HG03558 (cell line): ENCODE measurements around the gene ERICH2.
"Not testable (repeated sequence)": the region's sequence is repeated elsewhere in the genome, so short reads cannot be mapped to it uniquely, and the experiment has no call there.

Experiments used
- ATAC-seq: cut with Tn5 transposase; IDR thresholded peaks from one replicate; pipeline ENCODE4 v1.9.1; 2021; ENCODE audit warnings: moderate number of reproducible peaks; ENCODE audit not compliant: unreplicated experiment; ENCODE audit errors: extremely low read depth

ERICH2 gene, protein sequence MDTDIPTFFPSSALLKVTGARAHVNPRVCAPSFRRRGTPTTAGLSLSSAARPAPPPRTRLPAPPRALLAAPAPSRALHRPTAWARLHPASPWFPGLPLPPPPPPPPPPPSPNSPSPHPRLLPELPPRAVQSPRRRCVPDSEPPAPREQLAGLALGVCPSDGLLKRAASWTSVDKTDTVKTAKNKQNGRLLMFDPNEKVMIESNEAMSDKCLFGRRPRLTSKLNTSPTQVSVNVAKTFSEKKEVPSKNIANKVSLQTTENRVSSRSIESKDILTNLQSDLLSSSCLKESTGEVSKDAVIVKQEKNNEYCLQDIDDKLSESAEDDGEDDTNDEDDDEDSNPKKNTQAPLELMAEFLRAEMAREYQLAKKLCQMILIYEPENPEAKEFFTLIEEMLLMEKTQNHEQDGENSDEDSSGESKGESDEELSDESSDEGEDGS

DNA sequence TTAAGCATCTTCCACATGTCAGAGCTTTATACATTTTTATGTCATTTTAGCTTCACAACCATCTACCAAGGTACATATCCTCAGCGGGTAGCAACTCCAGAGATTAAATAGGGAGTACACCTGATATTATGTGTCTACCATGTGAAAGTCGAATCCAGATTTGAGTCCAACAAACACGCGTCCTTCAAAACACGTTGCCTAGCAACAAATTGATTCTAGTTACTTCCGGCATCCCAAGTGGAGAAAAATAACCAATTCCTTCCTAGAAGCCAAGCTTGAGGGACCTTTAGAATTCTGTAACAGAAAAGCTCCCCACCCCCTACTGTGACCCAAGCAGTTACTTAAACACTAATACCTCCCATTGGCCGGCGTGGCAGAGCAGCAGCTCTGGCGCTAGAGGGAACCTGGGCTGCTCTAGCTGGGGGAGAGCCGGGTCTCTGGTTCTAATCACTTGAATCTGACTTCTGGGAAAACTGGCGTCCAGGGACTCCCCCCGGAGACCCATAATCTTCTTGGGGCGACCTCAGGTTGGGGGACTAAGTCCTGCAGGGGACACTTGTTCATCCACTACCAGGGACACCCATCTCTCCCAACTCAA lies at the start of gene ERICH2:
Gene ERICH2, plus strand, starts transcription at position 371 of the 598 bp plus-strand sequence. CDS start 304 bp downstream, outside the sequence.
- ATAC-seq, result no peak

DNA sequence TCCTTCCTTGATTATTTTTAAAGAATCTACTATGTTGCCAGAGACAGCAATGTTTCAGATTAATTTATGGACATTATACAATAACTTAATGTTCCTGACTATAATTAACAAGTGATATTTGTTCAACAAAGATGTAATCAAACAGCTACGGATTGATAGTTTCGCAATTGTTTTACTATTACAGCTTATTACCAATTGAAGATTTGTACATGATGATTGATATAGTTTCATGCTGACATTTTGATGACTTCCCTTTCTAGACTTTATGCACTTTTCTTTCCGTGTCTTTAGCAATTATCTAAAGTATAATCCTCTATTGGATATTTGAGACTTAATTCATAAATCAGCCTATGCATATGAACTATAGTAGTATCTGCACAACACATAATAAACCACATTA lies 48.5 kb upstream of the ERICH2 start:
- ATAC-seq, result no peak

DNA sequence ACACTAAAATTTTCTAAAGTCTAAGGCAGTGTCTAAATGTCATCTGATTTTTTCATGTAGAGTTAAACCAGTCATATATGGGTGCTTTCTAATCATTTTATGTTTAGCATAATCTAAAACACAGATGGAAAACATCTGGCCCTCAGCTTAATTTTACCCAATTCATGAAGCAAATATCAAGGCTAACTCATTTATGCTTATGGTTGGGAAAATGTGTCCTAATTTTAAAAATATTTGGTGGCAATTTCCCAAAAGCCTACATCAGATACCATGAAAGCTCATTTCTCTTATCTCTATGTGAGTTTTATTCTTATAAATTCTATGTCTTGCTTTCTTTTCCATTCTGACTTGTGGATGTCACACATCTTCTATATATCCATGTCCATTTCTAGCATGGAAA lies 47.9 kb upstream of the ERICH2 start:
- no peak for ATAC-seq

DNA sequence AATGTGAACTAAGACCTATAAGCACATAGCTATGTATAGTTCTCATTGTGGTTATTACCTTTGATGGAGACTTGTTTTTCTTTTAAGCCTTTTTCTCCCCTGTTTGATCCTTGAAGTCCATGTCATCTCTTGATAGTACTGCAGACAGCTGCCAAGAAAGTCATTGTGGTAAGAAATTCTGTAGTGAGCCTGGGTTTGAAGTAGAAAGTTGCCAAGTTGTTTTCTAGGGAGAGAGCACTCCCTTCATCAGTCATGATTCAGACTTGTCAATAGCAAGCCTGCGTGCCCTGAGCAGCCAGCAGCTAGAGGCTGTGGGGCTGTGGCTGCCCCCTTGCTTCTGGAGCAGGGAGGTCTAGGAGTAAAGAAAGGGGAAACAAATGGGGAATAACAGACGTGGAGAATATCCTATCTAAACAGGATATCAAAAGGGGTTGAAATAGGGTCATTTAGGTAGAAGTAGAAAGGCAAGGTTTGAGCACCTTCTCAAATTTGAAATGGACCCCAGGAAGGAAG lies 46.7 kb upstream of the ERICH2 start:
- ATAC-seq, result no peak

DNA sequence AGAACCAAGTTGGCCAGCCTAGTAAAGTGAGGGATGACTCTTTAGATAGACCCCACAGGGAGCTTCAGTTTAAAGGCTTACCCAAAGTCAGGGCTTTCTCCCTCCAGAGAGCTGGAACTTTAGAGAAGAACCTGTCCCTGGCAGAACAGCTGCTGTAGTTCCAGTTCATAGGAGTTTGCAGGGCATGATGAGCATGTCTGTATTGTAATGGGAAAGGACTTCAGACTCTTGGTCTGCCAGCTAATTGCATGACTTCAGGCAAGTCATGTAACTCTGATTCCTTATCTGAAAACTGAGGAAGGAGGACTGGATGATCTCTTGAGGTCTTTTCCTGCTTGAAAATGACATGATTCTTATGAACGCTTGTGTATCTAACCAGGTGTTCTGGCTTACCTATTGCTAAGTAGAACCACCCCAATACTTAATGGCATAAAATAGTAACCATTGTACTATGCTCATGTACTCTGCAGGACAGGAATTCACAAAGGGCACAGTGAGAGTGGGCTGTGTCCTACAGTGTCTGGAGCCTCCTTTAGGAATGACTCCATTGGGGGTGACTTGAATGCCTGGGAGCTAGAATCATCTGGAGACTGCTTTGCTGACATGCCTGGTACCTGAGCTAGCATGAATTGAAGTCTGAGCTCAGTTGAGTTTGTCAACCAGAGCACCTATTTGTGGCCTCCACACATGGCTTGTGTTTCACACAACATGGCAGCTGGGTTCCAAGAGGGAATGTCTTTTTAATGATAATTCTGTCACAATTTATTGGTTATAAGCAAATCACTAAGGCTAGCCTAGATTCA lies 36.2 kb upstream of the ERICH2 start:
- ATAC-seq, result no peak

DNA sequence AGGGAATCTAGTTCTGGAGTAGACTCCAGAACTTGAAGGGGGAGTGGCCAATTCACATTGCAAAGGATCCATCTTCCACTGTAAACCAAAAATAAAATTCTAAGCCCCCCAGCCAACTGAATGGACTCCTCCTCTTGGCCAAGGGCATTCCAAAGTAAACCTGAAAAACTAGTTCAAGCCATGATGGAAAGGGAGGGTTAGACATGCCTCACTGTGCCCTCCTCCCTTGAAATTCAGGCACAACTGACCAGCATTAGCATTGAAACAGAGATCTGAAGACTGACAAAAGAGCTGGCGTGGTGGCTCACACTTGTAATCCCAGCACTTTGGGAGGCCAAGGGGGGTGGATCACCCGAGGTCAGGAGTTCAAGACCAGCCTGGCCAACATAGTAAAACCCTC lies 35.6 kb upstream of the ERICH2 start:
- not testable (repeated sequence) for ATAC-seq

DNA sequence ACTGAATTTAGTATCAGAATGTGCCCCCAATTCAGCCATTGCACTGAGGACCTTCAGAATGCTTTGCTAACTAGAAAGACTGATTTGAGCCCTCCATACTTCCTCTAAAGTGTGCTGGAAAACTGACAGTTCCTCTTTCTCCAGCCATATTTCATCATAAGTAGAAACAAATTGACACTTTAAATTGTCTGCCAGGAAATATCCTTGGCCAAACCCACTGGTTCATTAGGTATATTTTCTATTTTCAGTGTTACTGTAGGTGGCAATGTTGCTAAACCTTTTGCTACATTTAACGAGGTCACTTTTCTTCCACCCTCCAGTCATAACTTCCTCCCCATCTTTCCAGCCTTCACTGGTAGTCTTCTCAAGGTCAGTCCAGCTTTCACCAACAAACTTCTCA lies 33.5 kb upstream of the ERICH2 start:
- no peak for ATAC-seq

DNA sequence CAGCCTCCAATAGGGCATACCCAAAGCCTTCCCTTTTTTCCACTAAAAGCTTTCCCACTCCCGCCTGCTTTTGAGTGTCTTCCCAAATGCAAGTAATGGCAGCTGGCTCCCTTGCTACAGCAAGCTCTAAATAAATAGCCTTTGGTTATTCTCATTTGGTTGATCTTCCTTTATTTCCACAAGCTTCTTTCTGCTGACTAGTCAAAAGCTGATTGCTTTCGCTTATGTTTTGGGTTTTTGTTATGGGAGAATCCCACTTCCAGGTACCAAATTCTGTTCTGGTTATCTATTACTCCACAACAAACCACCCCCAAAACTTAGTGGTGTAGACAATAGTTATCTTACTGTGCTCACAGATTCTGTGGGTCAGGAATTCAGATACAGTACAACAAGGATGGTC lies 32.8 kb upstream of the ERICH2 start:
- no peak for ATAC-seq

DNA sequence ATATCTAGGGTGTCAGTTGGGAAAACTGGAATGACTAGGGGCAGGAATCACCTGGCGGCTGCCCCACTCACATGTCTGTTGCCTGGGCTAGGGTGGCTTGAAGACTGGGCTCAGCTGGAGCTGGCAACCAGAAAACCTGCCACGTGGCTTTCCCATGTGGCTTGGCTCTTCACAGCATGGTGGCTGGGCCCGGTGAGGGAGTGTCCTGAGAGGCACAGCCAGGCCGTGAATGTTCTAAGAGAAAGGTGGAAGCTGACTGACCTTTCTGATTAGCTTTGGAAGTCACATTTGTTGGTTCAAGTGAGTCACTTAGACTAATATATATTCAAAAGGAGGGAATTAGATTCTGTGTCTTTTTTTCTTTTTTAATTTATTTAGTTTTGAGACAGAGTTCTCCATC lies 32.4 kb upstream of the ERICH2 start:
- ATAC-seq, result no peak

DNA sequence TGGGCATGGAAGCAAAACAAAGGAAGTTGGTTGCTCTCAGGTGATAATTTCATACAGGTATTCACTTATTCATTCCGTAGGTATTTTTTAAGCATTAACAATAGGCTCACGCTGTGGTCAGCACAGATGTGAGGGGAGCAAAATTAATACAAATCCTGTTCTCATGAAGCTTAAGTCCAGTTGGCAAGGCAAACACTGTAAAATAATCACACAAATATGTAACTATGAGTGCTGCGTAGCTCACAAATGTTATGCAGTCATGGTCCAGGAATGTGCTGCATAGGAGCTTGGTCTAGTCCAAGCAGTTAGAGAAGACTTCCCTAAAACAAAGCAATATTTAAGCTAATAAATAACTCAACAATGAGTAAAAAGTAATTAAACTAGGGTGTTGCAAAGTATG lies 31.1 kb upstream of the ERICH2 start:
- no peak for ATAC-seq

DNA sequence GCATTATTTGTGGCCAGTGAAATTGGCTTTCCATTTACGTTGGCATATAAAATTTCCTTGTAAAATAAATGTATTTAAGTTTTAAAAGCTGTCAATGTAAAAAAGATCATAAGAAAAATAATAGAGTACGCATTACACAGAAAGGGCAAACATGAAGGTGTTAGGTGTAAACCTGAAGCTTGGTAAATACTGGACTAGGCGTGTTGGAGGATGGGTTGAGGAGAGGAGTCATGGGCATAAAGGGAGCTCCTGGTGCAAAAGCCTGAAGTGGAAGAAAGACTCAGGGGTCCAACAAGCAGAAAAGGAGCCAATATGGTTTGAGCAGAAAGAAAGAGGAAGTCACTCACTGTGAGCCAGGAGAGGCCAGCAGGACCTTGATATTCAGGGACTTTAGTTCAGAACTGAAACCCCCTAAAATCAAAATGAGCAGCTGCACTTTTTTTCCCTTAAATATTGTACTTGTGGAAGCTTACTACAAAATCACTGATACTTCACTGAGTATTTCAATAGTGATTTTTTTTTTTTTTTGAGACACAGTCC lies 30.6 kb upstream of the ERICH2 start:
- ATAC-seq, result no peak

DNA sequence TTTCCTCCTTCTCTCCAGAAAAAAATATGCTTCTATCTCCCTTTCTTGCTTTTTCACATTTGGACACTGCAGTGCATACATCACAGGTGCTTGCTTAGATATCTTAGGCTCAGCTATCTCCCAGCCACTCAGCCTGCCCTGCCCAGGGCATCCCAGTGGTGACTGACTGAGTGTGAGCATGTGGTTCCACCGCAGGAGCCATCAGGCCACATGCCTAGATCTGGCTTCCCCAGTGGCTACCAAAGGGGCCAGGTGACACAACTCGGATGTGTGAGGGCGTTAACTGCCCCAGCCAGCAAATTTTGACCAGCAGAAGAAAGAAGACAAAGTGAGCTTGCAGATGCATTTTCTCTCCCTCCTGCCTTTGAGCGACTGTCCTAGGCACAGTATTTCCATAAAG lies 29.5 kb upstream of the ERICH2 start:
- no peak for ATAC-seq

DNA sequence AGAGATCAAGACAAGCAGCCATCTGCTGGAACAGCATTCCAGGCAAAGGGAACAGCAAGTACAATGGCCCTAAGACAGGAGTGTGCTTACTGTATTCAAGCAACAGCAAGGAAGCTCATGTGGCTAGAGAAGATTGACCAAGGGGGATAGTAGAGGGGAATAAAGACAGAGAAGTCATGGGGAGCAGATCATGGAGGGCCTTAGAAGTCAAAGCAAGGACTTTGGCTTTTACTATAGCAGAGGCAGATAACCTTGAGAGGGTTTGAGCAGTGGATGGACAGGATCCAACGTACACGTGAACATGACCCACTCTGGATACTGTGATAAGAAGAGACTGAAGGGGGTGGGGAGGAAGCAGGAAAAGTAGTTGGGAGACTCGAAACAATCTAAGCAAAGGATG lies 28.2 kb upstream of the ERICH2 start:
- ATAC-seq, result no peak

DNA sequence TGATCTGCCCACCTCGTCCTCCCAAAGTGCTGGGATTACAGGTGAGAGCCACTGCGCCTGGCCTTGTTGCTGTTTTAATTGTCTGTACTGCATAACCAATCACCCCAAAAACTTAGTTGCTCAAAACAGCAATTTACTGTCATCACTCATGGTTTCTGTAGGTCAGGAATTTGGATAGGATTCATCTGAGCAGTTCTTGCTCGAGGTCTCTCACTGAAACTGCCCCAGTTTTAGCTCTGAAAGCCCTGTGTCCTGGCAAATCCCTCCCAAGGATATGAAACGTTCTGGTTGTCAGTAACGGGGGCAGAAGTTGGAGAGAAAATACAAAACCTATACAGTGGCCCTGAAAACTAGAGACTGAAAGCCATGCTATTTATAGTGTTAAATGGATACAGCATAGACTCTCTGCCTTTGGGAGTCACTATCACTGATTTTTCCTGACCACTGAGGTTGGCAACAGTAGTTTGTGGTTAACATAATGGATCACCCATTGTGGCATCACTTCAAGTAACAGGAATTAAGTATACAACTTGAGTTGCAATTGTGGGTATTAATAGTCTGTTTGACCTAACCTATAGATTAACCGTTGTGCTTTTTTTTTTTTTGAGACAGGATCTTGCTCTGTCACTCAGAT lies 27.2 kb upstream of the ERICH2 start:
- ATAC-seq, result no peak

DNA sequence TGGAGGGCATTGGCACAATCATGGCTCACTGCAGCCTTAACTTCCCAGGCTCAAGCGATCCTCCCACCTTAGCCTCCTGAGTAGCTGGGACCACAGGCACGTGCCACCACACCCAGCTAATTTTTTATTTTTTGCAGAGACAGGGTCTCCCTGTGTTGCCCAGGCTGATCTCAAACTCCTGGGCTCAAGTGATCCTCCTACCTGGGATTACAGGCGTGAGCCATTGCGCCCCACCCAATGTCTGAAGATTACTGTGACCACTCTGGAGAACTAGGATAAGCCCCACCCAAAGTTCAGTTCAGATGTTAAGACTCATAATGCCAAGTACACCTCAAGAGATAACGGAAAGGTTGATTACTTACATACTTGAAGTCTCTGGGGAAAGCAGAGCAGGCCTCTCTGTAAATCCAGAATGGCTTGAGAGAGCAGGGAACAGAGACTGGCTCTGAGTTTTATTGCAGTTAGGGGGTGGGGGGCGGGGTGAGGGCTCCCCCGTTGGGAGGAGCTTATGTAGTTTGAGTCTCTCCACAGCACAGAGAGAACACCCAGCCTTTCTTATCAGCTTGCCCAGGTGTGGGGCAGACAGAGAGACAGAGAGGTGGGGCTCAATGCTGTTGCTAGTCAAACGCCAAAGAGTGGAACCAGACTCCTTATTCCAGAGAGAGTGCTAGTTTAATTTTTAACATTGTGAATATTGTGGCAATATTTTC lies 26.5 kb upstream of the ERICH2 start:
- no peak for ATAC-seq

DNA sequence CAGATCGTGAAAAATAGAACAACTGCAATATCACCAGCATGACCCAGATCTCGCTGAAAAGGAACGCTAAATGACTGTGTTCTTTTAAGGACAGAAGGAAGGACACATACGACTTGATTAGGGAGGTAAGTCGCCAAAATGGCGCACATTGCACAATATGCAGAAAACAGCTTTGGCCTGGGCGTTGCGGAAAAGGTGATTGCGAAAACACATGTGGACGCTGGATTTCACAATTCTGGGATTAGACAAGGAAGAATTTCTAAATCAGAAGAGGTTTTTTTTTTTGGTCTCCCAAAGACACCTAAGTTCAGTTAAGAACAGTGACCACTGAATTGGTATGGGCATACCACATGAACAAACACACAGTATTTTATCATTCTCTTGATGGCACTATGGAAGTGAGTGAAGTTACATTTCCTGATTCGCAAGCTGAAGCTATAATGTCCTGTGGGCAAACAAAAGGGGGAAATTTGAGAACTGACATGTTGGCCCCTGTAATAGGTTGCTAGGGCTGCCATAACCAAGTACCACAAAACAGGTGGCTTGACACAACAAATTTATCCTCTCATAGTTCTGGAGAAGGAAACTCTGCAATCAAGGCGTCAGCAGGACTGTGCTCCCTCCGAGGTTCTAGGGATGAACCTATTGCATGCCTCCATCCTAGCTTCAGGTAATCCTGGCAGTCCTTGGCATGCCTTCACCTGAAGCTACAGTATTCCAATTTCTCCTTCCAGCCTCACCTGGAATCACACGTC lies 25.8 kb upstream of the ERICH2 start:
- no peak for ATAC-seq

DNA sequence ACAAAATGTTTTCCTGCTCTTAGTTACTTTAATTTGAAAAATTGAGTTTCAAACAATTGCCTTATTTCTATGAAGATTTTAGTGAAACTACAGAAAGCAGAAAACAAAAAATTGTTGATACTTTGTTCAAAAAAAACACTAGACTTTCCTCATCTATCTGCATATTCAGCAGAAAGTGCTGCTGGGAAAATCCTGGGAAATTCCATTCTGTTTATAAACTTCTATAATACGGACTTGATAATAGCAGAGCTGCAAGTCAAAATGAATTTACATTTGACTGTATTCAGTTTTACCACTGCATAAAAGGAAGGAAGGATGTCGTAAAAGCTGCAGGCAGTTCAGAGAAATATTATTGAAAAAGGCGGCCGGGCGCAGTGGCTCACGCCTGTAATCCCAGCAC lies 24.9 kb upstream of the ERICH2 start:
- no peak for ATAC-seq

DNA sequence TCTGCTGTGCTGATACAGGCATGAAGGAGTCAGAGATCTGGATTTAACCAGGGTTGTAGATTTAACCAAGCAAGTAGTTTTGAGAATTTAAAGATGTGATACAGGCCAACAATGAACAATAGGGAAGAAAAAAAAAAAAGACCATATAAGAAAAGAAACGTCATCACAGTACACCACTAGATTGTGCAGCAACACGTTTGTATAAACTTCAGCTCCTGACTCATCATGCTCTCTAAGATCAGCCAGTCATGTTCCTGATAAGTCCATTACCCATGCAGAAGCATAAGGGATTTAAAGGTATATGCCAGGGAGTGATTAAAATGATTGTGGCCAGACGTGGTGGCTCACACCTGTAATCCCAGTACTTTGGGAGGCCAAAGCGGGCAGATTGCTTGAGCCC lies 22.3 kb upstream of the ERICH2 start:
- no peak for ATAC-seq

DNA sequence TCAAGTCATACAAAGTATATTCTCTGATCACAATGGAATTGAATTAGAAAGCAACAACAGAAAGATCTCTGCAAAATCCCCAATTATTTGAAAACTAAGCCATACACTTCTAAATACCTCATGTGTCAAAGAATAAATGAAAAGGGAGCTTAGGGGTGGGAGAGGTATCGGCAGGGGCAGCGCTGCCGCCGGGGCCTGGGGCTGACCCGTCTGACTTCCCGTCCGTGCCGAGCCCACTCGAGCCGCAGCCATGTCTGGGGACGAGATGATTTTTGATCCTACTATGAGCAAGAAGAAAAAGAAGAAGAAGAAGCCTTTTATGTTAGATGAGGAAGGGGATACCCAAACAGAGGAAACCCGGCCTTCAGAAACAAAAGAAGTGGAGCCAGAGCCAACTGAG lies 18.6 kb upstream of the ERICH2 start:
- not testable (repeated sequence) for ATAC-seq
